Frontal cortex (tissue), 4 donors: ENCODE data around the gene FAM131B. TPM values are rescaled to one million over a fixed set of nuclear protein-coding genes. Genes with fewer than 3 reads are reported as not detected.

ENCODE experiments used
- DNase-seq, 2 donors: peaks; one replicate each; pipeline ENCODE4 v3.0.0; 2012; ENCODE audit warnings: low spot score in 2 of 2
- FAIRE-seq: peaks from 2 replicates; lab custom pipeline; 2012; peaks lifted over from hg19 to GRCh38; lab: Jason Lieb, UNC
- total RNA-seq: library from RNA; depleted of rRNA; stranded (reverse); fragments of >200 nt; gene quantifications from one replicate; pipeline ENCODE4 v1.2.3, GENCODE V29; 2014
- donor health status: control.
- donor health status: control.
- donor health status: control.

FAM131B gene
- total RNA-seq, 1 donor from 2014 or later, result 73.8 TPM

- DNase-seq, result no peak
Measured at GRCh38 chr7:143384148-143384547, 21.6 kb upstream of the FAM131B start.

GRCh38 chr7:143383642-143383957, 21.1 kb upstream of the FAM131B start:
- no peak for FAIRE-seq
- no peak for DNase-seq

More at GRCh38 chr7:143384148-143384547, 21.6 kb upstream of the FAM131B start:
- FAIRE-seq, result no peak

GRCh38 chr7:143382791-143383641, 20.5 kb upstream of the FAM131B start:
- DNase-seq, result no peak
- no peak for FAIRE-seq

GRCh38 chr7:143382126-143382790, 19.7 kb upstream of the FAM131B start:
- no peak for FAIRE-seq
- no peak for DNase-seq

- FAIRE-seq (no peak), DNase-seq (peak; percentile 61 to 76)
Measured at GRCh38 chr7:143381427-143382125, 19.1 kb upstream of the FAM131B start.

- peak; percentile 94 to 96 for DNase-seq
- no peak for FAIRE-seq
Measured at GRCh38 chr7:143380646-143381426, 18.3 kb upstream of the FAM131B start, which contains the start of gene ZYX. ZYX (plus strand) TSS chr7:143381345; CDS start chr7:143381572, 227 bp downstream.

GRCh38 chr7:143380260-143380645, 17.7 kb upstream of the FAM131B start:
- FAIRE-seq, result no peak

GRCh38 chr7:143379611-143380259, 17.2 kb upstream of the FAM131B start:
- DNase-seq (no peak), FAIRE-seq (no peak)

More at GRCh38 chr7:143380260-143380645, 17.7 kb upstream of the FAM131B start:
- peak; percentile 70 to 76 for DNase-seq

GRCh38 chr7:143376396-143376795, 13.9 kb upstream of the FAM131B start:
- DNase-seq (no peak), FAIRE-seq (no peak)

GRCh38 chr7:143375298-143376034, 13.0 kb upstream of the FAM131B start:
- FAIRE-seq, result no peak
- DNase-seq, result no peak

- FAIRE-seq (no peak), DNase-seq (no peak)
Measured at GRCh38 chr7:143374561-143374960, 12.0 kb upstream of the FAM131B start.

- FAIRE-seq (no peak), DNase-seq (no peak)
Measured at GRCh38 chr7:143373255-143373794, 10.8 kb upstream of the FAM131B start.

GRCh38 chr7:143372070-143372469, 9.6 kb upstream of the FAM131B start:
- DNase-seq, result peak in 1 of 2 donors; percentile 59

GRCh38 chr7:143369678-143370651, 7.5 kb upstream of the FAM131B start:
- no peak for FAIRE-seq
- DNase-seq, result no peak

More at GRCh38 chr7:143372070-143372469, 9.6 kb upstream of the FAM131B start:
- no peak for FAIRE-seq

GRCh38 chr7:143368387-143368786, 5.9 kb upstream of the FAM131B start:
- no peak for DNase-seq
- FAIRE-seq, result no peak

GRCh38 chr7:143367972-143368371, 5.5 kb upstream of the FAM131B start:
- DNase-seq (no peak), FAIRE-seq (no peak)
